Astrocyte of the cerebellum (primary cell): ENCODE data around the gene ETS2.
A peak's percentile ranks its signal among the peaks of the same experiment; 100 is the strongest.

Source experiments
- DNase-seq: peaks from one replicate; pipeline ENCODE4 v3.0.0-alpha.2; 2011; ENCODE audit warnings: low read depth
- H3K4me3 ChIP-seq: 2 replicates; pipeline ENCODE4 v1.5.1; 2011; ENCODE audit warnings: mild to moderate bottlenecking, low read depth, low read length, moderate library complexity
- in situ Hi-C: cut with HindIII; loops from 2 replicates; pipeline ENCODE4 v1.10.0; 2017; ENCODE audit warnings: low sequenced_read_pairs
- TF ChIP-seq, protein P1 (sequence below): IDR thresholded peaks from 2 replicates; pipeline ENCODE4 v1.5.1; 2012; ENCODE audit warnings: low read length, low read depth, moderate library complexity, mild to moderate bottlenecking; ENCODE audit errors: missing control alignments

ETS2 gene

DNA sequence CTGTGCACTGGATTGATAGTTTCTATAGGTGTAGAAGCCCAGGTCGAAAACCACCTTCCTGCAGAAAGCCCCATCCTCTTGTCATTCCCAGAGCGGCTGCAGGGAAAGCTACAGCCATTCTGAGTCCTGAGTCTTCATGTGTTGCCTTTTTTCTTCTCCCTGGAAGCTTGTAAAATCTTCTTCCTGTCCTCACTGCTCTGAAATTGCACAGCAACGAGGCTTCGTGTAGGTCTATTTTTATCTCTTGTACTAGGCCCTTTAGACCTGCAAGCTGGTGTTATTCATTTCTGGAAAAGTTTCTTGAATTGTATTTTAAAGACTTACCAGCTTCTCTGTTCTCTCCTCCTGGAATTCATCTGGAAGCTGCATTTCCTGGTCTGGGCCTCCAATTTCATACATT, 44.2 kb upstream of the ETS2 start:
- no peak for DNase-seq
- H3K4me3 ChIP-seq = no peak overlapping the region
- in situ Hi-C loops = no loop called here
- TF ChIP-seq, protein P1, sequence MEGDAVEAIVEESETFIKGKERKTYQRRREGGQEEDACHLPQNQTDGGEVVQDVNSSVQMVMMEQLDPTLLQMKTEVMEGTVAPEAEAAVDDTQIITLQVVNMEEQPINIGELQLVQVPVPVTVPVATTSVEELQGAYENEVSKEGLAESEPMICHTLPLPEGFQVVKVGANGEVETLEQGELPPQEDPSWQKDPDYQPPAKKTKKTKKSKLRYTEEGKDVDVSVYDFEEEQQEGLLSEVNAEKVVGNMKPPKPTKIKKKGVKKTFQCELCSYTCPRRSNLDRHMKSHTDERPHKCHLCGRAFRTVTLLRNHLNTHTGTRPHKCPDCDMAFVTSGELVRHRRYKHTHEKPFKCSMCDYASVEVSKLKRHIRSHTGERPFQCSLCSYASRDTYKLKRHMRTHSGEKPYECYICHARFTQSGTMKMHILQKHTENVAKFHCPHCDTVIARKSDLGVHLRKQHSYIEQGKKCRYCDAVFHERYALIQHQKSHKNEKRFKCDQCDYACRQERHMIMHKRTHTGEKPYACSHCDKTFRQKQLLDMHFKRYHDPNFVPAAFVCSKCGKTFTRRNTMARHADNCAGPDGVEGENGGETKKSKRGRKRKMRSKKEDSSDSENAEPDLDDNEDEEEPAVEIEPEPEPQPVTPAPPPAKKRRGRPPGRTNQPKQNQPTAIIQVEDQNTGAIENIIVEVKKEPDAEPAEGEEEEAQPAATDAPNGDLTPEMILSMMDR = no peak

DNA sequence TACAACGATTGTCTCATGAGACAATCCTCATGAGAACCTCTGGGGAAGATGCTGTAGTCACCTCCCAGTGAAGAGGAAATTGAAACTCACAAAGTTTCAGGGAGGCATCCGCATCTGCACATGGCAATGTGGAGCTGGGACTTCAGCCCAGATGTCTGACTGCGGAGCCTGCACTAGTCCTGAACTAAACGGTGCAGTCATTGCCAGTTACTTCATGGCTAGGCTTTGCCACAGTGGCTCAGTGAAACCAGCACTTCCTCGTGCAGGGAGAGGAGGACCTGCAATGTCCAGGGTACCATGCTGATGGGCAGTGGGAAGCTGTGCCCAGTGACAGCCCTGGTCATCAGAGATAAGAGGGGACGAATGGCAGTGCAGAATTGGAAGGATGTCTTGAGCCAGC, 40.7 kb upstream of the ETS2 start:
- TF ChIP-seq, protein P1 = no peak
- no peak overlapping the region for H3K4me3 ChIP-seq
- DNase-seq = no peak
- in situ Hi-C loops = no loop called here

DNA sequence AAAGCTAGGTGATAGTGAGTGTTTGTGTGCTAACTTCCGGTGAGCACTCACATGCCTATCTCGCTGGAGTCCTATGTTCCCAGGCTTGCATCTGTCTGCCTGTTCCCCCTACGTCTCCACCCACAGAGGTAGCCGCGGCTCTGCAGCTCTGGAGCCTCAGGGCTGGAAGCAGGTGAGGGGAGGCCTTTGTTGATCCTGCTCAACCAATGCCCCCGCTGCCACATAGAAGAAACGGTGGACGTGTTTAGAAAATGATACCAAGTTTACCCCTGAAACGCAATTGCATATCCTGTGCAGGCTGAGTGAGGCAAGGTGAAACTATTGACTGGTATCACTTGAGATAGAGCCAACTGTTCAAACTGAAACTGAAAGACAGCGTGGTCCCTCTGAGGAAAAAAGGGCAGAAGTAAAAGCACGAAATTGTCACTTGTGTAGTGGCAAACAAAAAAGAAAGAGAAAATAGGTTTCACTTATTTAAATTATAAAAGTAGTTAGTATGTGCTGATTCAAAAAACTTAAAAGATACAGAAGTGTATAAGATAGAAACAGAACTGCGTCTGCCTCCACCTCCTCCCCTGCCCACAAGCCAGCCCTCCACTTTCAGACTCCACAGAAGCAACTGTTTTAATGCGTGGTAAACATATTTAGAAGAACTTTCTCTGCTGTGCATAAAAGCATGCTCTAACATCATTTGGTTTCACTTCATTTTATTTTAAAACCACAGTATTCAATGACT, 38.6 kb upstream of the ETS2 start:
- no peak overlapping the region for H3K4me3 ChIP-seq
- TF ChIP-seq, protein P1 = no peak
- in situ Hi-C loops = no loop called here
- no peak for DNase-seq

DNA sequence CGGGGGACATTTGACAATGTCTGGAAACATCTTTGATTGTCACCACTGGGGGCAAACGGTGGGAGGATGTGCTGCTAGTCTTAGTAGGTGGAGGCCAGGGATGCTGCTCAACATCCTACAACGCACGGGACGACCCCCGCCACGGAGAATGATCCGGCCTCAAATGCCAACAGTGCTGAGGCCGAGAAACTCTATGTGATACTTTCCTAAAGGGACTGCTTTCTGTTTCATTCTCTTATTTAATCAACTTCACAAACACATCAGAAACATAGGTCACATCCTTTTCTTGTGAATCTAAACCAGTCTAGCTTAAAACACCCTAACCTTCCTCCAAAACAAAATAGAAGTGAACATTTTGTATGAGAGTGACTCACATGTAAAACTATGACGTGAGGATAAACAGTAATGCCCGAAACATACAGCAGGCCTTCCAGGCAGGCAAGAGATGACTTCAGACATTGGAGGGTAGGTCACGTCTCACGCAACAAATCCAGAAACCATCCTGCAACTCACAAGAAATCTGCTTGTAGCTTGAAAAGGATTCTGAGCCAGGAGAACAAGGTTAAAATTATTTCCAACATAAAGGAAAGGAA, 37.2 kb upstream of the ETS2 start:
- DNase-seq = peak; percentile 66
- H3K4me3 ChIP-seq = no peak overlapping the region
- in situ Hi-C loops = no loop called here
- TF ChIP-seq, protein P1 = no peak

DNA sequence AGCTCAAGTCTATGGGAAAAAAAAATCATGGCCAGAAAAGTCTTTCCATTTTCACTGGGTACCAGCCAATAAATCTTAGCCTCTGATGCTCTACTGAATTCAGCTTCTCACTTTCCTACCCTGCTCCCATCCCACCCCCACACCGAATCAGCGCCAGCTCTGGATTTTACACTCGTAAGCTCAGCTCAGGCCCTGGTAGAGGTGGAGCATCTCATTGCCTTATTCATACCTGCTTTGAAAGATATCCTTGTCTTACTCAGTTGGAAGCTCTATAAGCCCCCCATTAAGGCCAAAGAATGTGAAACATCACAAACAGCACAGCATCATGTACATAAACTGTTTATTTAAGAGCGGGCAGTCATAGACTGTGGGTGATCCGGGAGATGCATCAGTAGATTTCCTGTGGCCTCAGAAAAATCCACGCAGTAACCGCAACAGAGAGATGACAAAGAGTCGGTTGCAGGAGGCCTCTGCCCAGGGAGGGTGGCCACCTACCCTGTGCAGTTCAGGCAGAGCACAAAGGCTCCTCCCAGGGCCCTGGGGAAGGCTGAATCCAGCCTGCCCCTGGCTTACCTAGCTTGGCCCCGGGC, 36.4 kb upstream of the ETS2 start:
- peak; percentile 45 for DNase-seq
- TF ChIP-seq, protein P1 = no peak
- in situ Hi-C loops = no loop called here
- H3K4me3 ChIP-seq = no peak overlapping the region

DNA sequence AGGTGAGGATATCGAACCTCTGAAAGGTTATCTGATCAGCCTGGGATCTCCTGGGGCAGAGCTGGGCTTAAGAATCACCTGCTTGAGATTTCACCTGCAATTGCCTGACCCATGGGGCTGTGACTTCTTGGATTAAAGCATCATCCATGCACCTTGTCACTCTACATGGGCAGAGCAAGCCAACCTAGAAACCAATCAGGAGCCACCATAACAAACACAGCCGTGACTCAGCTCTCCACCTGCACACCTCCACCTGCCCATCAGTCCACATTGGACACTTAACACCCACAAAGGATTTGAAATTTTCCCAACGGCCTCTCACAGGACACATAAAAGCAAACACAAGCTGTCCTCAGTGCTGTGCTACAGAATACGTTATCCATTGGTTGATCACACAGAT, 35.1 kb upstream of the ETS2 start:
- no peak overlapping the region for H3K4me3 ChIP-seq
- no peak for DNase-seq
- in situ Hi-C loops = no loop called here
- TF ChIP-seq, protein P1 = no peak
